Memory B cell (primary cell): ENCODE data around the gene ZC2HC1C.
"Not testable (repeated sequence)": the region's sequence is repeated elsewhere in the genome, so short reads cannot be mapped to it uniquely, and the experiment has no call there.

ENCODE experiments used
- ATAC-seq: fragments of 150-1000 bp; cut with Tn5 transposase; 2 replicates; pipeline ENCODE4 v1.10.0; 2021; ENCODE audit warnings: low read depth, mild to moderate bottlenecking, moderate library complexity
- DNase-seq, 2 donors: peaks; one replicate each; pipeline ENCODE4 v3.0.0; 2022; ENCODE audit warnings: low spot score in 2 of 2
- H3K27ac Mint-ChIP-seq: one replicate; pipeline ENCODE4 v1.8.0; 2022; ENCODE audit warnings: mild to moderate bottlenecking, moderate library complexity, mixed read lengths
- H3K27me3 Mint-ChIP-seq: one replicate; pipeline ENCODE4 v1.8.0; 2022; ENCODE audit warnings: mixed read lengths
- H3K36me3 Mint-ChIP-seq: one replicate; pipeline ENCODE4 v1.8.0; 2022; ENCODE audit warnings: mild to moderate bottlenecking, mixed read lengths
- H3K4me1 Mint-ChIP-seq: one replicate; pipeline ENCODE4 v1.8.0; 2022; ENCODE audit warnings: mixed read lengths
- H3K4me3 Mint-ChIP-seq: one replicate; pipeline ENCODE4 v1.8.0; 2022; ENCODE audit warnings: mild to moderate bottlenecking, moderate library complexity, mixed read lengths
- H3K9me3 Mint-ChIP-seq: one replicate; pipeline ENCODE4 v1.8.0; 2022; ENCODE audit warnings: mixed read lengths

Gene ZC2HC1C

GRCh38 chr14:75067212-75067611 is 2.2 kb upstream of the ZC2HC1C start:
- Mint-ChIP-seq H3K9me3 (no peaks in the 10 kb centered on the region), H3K36me3 (no peaks in the 10 kb centered on the region), H3K4me3 (no peak overlapping the region), H3K27ac (no peak overlapping the region), H3K4me1 (peaks cover 10% of the 10 kb centered on the region), H3K27me3 (no peaks in the 10 kb centered on the region)
- no peak for ATAC-seq
- no peak for DNase-seq

GRCh38 chr14:75067765-75068164 is 1.7 kb upstream of the ZC2HC1C start:
- not testable (repeated sequence) for H3K36me3 Mint-ChIP-seq, H3K4me3 Mint-ChIP-seq, H3K27ac Mint-ChIP-seq, H3K27me3 Mint-ChIP-seq, H3K4me1 Mint-ChIP-seq, H3K9me3 Mint-ChIP-seq, ATAC-seq, DNase-seq

- H3K27me3 Mint-ChIP-seq = no peaks in the 10 kb centered on the region
- H3K4me1 Mint-ChIP-seq = peaks cover 2% of the 10 kb centered on the region
- H3K4me3 Mint-ChIP-seq = no peak overlapping the region
- H3K27ac Mint-ChIP-seq = no peak overlapping the region
- no peaks in the 10 kb centered on the region for H3K9me3 Mint-ChIP-seq
- DNase-seq (no peak), ATAC-seq (no peak)
- H3K36me3 Mint-ChIP-seq = no peaks in the 10 kb centered on the region
Measured at GRCh38 chr14:75068294-75069120, 934 bp upstream of the ZC2HC1C start.

DNA sequence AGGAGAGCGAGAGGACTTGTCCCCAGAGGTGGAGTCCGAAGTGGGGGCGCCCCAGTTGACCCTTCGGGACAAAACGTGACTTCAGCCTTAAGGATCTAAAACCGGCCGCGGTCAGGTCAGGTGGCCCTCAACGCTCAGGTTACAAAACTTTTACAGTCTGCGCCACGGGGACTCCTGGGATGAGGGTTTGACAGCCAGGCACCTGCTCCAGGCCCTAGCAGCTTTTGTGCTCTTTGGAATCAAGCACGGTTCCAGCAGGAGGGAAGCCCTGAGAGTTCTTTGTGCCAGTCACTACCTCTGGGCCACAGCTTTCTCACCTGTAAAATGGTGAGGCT is 337 bp downstream of the ZC2HC1C start:
- H3K27me3 Mint-ChIP-seq = no peaks in the 10 kb centered on the region
- no peaks in the 10 kb centered on the region for H3K36me3 Mint-ChIP-seq
- no peaks in the 10 kb centered on the region for H3K9me3 Mint-ChIP-seq
- H3K4me3 Mint-ChIP-seq = no peak overlapping the region
- H3K4me1 Mint-ChIP-seq = no peaks in the 10 kb centered on the region
- DNase-seq (no peak), ATAC-seq (no peak)
- peak overlapping the region; percentile 62 for H3K27ac Mint-ChIP-seq

GRCh38 chr14:75070383-75070782 is 942 bp downstream of the ZC2HC1C start:
- Mint-ChIP-seq H3K4me1 (no peaks in the 10 kb centered on the region), H3K9me3 (no peaks in the 10 kb centered on the region), H3K27ac (no peak overlapping the region), H3K4me3 (peak overlapping the region; percentile 39), H3K27me3 (no peaks in the 10 kb centered on the region), H3K36me3 (no peaks in the 10 kb centered on the region)
- ATAC-seq (no peak), DNase-seq (no peak)

GRCh38 chr14:75077794-75078193 is 8.4 kb downstream of the ZC2HC1C start:
- Mint-ChIP-seq H3K9me3 (no peaks in the 10 kb centered on the region), H3K4me3 (no peak overlapping the region), H3K27me3 (no peaks in the 10 kb centered on the region), H3K27ac (no peak overlapping the region), H3K4me1 (no peaks in the 10 kb centered on the region), H3K36me3 (peaks cover 1% of the 10 kb centered on the region)
- ATAC-seq (no peak), DNase-seq (no peak)

GRCh38 chr14:75079521-75079920 is 10.1 kb downstream of the ZC2HC1C start:
- Mint-ChIP-seq H3K4me3 (no peak overlapping the region), H3K27me3 (no peaks in the 10 kb centered on the region), H3K36me3 (peaks cover 8% of the 10 kb centered on the region), H3K4me1 (no peaks in the 10 kb centered on the region), H3K27ac (no peak overlapping the region), H3K9me3 (no peaks in the 10 kb centered on the region)
- ATAC-seq = no peak
- no peak for DNase-seq

- ATAC-seq (no peak), DNase-seq (no peak)
- H3K36me3 Mint-ChIP-seq = peaks cover 16% of the 10 kb centered on the region
- no peaks in the 10 kb centered on the region for H3K4me1 Mint-ChIP-seq
- no peak overlapping the region for H3K27ac Mint-ChIP-seq
- H3K9me3 Mint-ChIP-seq = no peaks in the 10 kb centered on the region
- no peaks in the 10 kb centered on the region for H3K27me3 Mint-ChIP-seq
- H3K4me3 Mint-ChIP-seq = no peak overlapping the region
Measured at GRCh38 chr14:75081660-75082229, 12.3 kb downstream of the ZC2HC1C start.

DNA sequence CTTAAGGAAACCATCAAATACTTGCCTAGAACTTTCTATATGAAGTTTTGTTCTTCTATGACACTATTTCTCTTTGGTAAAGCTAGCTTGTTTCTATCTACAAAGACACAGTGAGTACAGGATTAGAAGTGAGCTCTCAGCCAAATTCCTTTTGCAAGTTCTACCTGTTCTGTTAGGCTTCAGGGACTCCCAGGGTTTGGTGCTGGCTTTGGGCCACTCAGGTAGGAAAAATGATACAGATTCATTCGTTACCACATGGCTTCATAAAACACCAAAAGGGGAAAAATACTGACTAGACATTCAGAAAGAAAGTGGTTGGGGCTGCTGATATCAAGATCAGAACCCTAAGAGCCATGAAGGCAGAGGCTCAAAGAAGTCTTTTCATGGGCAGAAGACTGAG is 13.8 kb downstream of the ZC2HC1C start:
- Mint-ChIP-seq H3K4me3 (no peak overlapping the region), H3K27me3 (no peaks in the 10 kb centered on the region), H3K9me3 (no peaks in the 10 kb centered on the region), H3K36me3 (peaks cover 19% of the 10 kb centered on the region), H3K4me1 (no peaks in the 10 kb centered on the region), H3K27ac (no peak overlapping the region)
- ATAC-seq (no peak), DNase-seq (no peak)

DNA sequence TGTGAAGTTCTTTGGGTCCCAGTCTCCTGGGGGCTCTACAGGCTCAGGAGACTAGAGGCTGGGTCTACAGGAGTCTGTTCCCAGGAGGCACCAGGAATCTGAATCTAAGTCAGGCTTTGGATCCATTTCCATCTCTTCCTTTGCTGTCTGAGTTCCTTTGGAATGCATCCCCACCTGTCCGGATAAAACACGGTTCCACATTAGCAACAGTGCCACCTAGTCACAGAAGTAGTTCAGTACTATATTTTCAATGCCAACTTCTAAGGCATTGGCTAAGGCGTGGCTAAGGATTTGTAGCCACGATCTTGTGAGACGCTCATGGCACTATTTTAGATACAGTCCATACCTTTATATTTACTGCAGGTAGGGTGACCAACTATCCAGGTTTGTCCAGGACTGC is 15.1 kb downstream of the ZC2HC1C start:
- Mint-ChIP-seq H3K36me3 (peaks cover 19% of the 10 kb centered on the region), H3K4me3 (no peak overlapping the region)

DNA sequence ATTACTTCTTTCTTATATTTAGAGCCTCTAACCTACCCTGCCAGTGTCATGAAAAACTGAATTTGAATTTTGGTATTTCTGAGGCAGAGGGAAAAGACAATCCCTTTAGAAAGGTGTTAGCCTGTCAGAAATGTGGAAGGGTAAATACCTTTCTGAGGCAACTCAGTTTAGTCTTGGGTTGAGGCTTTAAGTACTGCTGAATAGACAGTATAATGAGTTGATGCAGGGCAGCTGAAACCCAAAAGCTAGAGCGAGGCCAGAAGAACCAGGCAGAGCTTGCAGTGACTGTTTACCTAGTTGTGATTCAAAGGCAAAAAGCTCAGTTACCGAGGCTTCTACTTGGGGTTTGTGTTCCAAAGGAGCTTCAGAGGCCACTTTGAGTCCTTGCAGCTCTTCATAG is 18.7 kb downstream of the ZC2HC1C start:
- no peak for ATAC-seq
- H3K4me3 Mint-ChIP-seq = no peak overlapping the region
- no peaks in the 10 kb centered on the region for H3K9me3 Mint-ChIP-seq
- H3K36me3 Mint-ChIP-seq = peaks cover 26% of the 10 kb centered on the region
- H3K27ac Mint-ChIP-seq = no peak overlapping the region
- no peaks in the 10 kb centered on the region for H3K27me3 Mint-ChIP-seq
- no peak for DNase-seq
- no peaks in the 10 kb centered on the region for H3K4me1 Mint-ChIP-seq

More for the DNA sequence above, 15.1 kb downstream of the ZC2HC1C start:
- no peak overlapping the region for H3K27ac Mint-ChIP-seq
- no peaks in the 10 kb centered on the region for H3K27me3 Mint-ChIP-seq
- DNase-seq (no peak), ATAC-seq (no peak)
- no peaks in the 10 kb centered on the region for H3K9me3 Mint-ChIP-seq
- H3K4me1 Mint-ChIP-seq = no peaks in the 10 kb centered on the region

- peak; percentile 34 to 36 for DNase-seq
- Mint-ChIP-seq H3K27ac (no peak overlapping the region), H3K4me1 (no peaks in the 10 kb centered on the region), H3K27me3 (no peaks in the 10 kb centered on the region), H3K9me3 (no peaks in the 10 kb centered on the region), H3K36me3 (peaks cover 24% of the 10 kb centered on the region), H3K4me3 (no peak overlapping the region)
- ATAC-seq = peak; percentile 57
Measured at GRCh38 chr14:75088566-75089373, 19.3 kb downstream of the ZC2HC1C start.

- H3K9me3 Mint-ChIP-seq = no peaks in the 10 kb centered on the region
- H3K4me3 Mint-ChIP-seq = no peak overlapping the region
- no peaks in the 10 kb centered on the region for H3K27me3 Mint-ChIP-seq
- no peak overlapping the region for H3K27ac Mint-ChIP-seq
- ATAC-seq = no peak
- no peak for DNase-seq
- no peaks in the 10 kb centered on the region for H3K4me1 Mint-ChIP-seq
- H3K36me3 Mint-ChIP-seq = peaks cover 19% of the 10 kb centered on the region
Measured at GRCh38 chr14:75090353-75090752, 20.9 kb downstream of the ZC2HC1C start.

- Mint-ChIP-seq H3K36me3 (peaks cover 19% of the 10 kb centered on the region), H3K27me3 (no peaks in the 10 kb centered on the region), H3K27ac (no peak overlapping the region)
Measured at GRCh38 chr14:75091251-75091650, 21.8 kb downstream of the ZC2HC1C start.

More at GRCh38 chr14:75091251-75091650, 21.8 kb downstream of the ZC2HC1C start:
- no peaks in the 10 kb centered on the region for H3K4me1 Mint-ChIP-seq
- ATAC-seq (no peak), DNase-seq (no peak)
- no peaks in the 10 kb centered on the region for H3K9me3 Mint-ChIP-seq
- H3K4me3 Mint-ChIP-seq = no peak overlapping the region
